HL-60 (cell line): ENCODE measurements around the gene PHIP.

Experiments
- DNase-seq, 2 experiments: peaks; one replicate each; pipeline ENCODE4 v3.0.0-alpha.2; 2010 to 2020; ENCODE audit warnings: low read depth in 1 of 2, low spot score in 1 of 2
- H3K27ac ChIP-seq: fragments of 250-450 bp; sonication (Bioruptor Pico); replicated peaks from 2 replicates; pipeline ENCODE4 v1.5.1; 2020; ENCODE audit warnings: mild to moderate bottlenecking, moderate library complexity
- H3K27me3 ChIP-seq: fragments of 250-450 bp; sonication (Bioruptor Pico); 2 replicates; pipeline ENCODE4 v1.5.1; 2021; ENCODE audit warnings: mild to moderate bottlenecking, moderate library complexity; ENCODE audit not compliant: insufficient read depth, poor library complexity, severe bottlenecking
- H3K4me3 ChIP-seq: replicated peaks from 2 replicates; pipeline ENCODE4 v1.5.1; 2011; ENCODE audit warnings: mild to moderate bottlenecking, control low read depth, low read length; ENCODE audit not compliant: insufficient read depth
- GABPA ChIP-seq: IDR thresholded peaks from 2 replicates; pipeline ENCODE4 v1.6.1; 2012; ENCODE audit warnings: low read depth
- POLR2AphosphoS5 ChIP-seq: IDR thresholded peaks from 2 replicates; pipeline ENCODE4 v1.6.1; 2012; ENCODE audit warnings: low read depth
- SPI1 ChIP-seq: IDR thresholded peaks from 2 replicates; pipeline ENCODE4 v1.6.1; 2012; ENCODE audit warnings: low read depth, mild to moderate bottlenecking, borderline replicate concordance
- TF ChIP-seq, protein P1 (sequence below): IDR thresholded peaks from 2 replicates; pipeline ENCODE4 v1.6.1; 2012; ENCODE audit warnings: low read depth; ENCODE audit not compliant: insufficient replicate concordance
- TF ChIP-seq, protein P2 (sequence below): IDR thresholded peaks from one replicate; pipeline ENCODE4 v1.5.1; 2011; ENCODE audit warnings: low read length, control low read depth, inconsistent platforms; ENCODE audit not compliant: insufficient read depth

Gene PHIP

DNA sequence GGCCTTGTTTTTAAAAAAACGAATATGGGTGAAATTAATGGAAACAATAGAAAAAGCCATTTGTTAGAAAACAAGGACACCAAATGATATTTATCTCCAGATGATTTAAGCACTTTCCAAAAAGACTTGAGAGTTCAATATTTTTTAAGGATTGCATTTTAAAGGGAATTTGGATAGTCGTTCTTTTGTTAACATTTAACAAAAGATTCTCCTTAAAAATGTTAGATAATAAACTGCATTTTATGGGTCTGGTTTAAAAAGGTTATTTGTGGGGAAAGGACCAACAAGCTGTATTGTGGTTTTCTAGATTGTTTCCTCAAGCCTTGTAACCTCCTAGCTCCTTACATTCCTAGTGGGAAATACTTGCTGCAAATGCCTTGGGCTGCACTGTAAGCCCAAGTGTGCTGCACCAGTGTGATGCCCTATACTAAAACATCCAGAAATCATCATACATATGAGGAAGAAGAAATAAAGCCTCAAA, 1.5 kb upstream of the PHIP start:
- H3K27me3 ChIP-seq = no peaks in the 10 kb centered on the region
- TF ChIP-seq, protein P1, sequence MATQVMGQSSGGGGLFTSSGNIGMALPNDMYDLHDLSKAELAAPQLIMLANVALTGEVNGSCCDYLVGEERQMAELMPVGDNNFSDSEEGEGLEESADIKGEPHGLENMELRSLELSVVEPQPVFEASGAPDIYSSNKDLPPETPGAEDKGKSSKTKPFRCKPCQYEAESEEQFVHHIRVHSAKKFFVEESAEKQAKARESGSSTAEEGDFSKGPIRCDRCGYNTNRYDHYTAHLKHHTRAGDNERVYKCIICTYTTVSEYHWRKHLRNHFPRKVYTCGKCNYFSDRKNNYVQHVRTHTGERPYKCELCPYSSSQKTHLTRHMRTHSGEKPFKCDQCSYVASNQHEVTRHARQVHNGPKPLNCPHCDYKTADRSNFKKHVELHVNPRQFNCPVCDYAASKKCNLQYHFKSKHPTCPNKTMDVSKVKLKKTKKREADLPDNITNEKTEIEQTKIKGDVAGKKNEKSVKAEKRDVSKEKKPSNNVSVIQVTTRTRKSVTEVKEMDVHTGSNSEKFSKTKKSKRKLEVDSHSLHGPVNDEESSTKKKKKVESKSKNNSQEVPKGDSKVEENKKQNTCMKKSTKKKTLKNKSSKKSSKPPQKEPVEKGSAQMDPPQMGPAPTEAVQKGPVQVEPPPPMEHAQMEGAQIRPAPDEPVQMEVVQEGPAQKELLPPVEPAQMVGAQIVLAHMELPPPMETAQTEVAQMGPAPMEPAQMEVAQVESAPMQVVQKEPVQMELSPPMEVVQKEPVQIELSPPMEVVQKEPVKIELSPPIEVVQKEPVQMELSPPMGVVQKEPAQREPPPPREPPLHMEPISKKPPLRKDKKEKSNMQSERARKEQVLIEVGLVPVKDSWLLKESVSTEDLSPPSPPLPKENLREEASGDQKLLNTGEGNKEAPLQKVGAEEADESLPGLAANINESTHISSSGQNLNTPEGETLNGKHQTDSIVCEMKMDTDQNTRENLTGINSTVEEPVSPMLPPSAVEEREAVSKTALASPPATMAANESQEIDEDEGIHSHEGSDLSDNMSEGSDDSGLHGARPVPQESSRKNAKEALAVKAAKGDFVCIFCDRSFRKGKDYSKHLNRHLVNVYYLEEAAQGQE = no peak
- TF ChIP-seq, protein P2, sequence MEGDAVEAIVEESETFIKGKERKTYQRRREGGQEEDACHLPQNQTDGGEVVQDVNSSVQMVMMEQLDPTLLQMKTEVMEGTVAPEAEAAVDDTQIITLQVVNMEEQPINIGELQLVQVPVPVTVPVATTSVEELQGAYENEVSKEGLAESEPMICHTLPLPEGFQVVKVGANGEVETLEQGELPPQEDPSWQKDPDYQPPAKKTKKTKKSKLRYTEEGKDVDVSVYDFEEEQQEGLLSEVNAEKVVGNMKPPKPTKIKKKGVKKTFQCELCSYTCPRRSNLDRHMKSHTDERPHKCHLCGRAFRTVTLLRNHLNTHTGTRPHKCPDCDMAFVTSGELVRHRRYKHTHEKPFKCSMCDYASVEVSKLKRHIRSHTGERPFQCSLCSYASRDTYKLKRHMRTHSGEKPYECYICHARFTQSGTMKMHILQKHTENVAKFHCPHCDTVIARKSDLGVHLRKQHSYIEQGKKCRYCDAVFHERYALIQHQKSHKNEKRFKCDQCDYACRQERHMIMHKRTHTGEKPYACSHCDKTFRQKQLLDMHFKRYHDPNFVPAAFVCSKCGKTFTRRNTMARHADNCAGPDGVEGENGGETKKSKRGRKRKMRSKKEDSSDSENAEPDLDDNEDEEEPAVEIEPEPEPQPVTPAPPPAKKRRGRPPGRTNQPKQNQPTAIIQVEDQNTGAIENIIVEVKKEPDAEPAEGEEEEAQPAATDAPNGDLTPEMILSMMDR = no peak
- TF ChIP-seq POLR2AphosphoS5 = no peak
- no peak for TF ChIP-seq GABPA
- TF ChIP-seq SPI1 = no peak
- H3K4me3 ChIP-seq = no peak overlapping the region; the same call in 1 of the 2 replicates
- no peak for DNase-seq
- H3K27ac ChIP-seq = peak overlapping the region; percentile 98

DNA sequence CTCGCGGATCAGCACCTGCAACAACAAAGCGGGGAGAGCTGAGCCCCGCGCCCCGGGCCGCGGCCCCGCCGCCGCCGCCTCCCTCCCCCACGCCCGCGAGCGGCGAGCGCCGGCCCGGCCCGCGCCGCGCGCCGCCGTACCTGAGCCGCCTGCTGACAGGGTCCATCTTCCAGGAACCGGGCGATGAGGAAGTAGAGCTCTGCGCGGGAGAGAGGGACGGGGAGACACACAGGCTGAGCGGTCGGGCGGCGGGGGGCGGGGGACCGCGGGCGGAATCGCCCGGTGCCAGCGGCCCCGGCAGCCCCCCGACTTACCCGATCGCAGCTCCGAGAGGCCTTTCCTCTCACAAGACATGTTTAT, 359 bp downstream of the PHIP start:
- H3K4me3 ChIP-seq = peak overlapping the region; percentile 65
- peak; percentile 39 to 76 for DNase-seq
- TF ChIP-seq SPI1 (no peak), GABPA (no peak), POLR2AphosphoS5 (no peak)
- TF ChIP-seq, protein P2 = no peak
- TF ChIP-seq, protein P1 = no peak
- H3K27me3 ChIP-seq = no peaks in the 10 kb centered on the region
- H3K27ac ChIP-seq = peak overlapping the region; percentile 98

DNA sequence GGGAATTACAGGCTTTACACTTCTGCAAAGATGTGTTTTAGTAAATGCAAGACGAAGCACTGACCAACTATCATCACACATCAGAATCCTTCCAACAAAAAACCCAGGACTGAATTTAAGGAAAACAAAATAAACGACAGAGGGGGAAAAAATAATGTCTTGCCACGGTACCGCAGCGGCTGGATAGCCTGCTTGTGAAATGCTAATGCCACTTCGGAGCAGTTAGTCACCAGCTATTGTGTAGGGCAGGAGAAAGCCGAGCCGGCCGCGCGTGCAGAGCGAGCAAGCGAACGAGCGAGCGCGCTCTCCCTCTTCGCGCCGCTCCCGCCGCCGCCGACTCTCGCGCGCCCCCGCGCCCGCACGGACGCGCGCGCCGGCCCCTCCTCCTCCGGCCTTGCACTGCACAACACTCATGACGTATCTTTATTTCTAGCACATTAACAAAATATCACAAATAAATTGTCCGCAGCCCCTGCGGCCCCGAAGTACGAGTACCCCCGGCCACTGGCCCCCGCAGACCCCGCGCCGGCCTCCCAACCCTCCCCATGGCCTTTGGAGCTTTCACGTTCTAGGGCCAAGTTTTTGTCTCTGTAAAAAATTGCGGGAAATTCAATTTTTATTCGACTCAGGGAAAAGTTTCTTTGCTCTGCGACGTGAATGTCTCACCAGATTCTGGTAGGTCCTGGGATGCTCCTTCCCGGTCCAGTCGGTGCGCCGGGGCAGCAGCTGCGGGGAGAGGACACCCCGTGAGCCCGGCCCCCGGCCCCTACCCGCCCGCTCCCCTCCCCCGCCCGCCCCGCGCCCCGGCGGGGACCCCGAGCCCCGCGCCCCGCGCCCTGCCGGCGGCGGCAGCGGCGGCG, 1.0 kb downstream of the PHIP start:
- Histone ChIP-seq H3K4me3 (peak overlapping the region; percentile 65), H3K27ac (peak overlapping the region; percentile 98), H3K27me3 (no peaks in the 10 kb centered on the region)
- no peak; the same call in 1 of the 2 replicates for TF ChIP-seq GABPA
- TF ChIP-seq, protein P2 = no peak
- TF ChIP-seq, protein P1 = peak; percentile 59
- no peak for TF ChIP-seq SPI1
- 0 out of 2 replicates have a peak, but pooled peaks have one; percentile 27 for TF ChIP-seq POLR2AphosphoS5
- DNase-seq = peak; percentile 54 to 89
